ENCODE measurements around the gene ZNF239.
A peak's percentile ranks its signal among the peaks of the same experiment; 100 is the strongest.
"Not testable (repeated sequence)": the region's sequence is repeated elsewhere in the genome, so short reads cannot be mapped to it uniquely, and the experiment has no call there.

Gene ZNF239

GRCh38 chr10:43574001-43574892 is at the start of gene ZNF239:
ZNF239 (minus strand) TSS chr10:43574616; CDS start chr10:43558079, 16,537 bp downstream.
- DNase-seq (ENCODE audit: low read depth, low spot score), result peak; percentile 61

DNA sequence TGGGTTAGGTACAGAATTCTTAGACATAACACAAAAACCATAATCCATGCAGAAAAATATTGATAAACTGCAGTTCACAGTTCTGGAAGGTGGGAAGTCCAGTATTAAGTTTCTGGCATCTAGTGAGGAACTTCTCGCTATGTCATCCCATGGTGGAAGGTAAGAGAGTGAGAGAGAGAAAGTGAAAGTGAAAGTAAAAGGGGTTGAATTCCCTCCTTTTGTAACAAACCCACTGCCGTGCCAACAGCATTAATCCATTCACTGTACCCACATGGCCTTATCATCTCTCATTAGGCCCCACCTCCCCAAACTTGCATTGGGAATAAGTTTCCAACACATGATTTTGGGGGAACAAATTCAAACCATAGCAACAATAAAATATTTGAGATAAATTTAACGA is 48.9 kb upstream of the ZNF239 start:
- DNase-seq (ENCODE audit: low read depth, low spot score), result no peak

DNA sequence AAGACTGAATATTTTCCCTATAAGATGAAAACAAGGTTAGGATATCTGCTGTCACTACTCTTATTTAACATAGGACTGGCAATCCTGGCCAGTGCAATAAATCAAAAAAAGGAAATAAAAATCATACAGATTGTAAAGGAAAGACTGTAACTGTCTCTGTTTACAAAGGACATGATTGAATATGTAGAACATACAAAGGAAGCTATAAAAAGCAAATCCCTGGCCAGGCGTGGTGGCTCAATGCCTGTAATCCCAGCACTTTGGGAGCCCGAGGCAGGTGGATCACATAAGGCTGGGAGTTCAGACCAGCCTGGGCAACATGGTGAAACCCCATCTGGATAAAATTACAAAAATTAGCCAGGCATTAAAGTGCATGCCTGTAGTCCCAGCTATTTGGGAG is 47.6 kb upstream of the ZNF239 start:
- no peak for DNase-seq (ENCODE audit: low read depth, low spot score)

DNA sequence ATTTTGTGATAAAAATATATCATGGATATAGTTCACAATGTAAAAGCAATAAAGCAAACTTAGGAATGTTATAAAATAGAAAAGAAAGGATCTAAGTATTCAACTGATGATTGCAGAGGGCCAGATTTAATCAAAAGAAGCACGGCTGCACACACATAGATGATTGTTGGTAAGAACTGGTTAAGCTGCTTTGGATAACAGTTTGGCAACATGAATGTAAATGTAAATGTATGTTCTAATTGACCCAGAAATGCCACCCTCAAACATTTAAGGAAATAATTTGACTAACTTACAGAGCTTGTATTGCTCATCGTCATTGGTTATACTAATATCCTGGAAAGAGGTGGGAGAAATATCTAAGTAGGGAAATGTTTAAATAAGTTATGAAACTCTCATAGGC is 45.0 kb upstream of the ZNF239 start:
- DNase-seq (ENCODE audit: low read depth, low spot score), result no peak

- DNase-seq (ENCODE audit: low read depth, low spot score), result no peak
Observed at GRCh38 chr10:43616697-43617370, 42.4 kb upstream of the ZNF239 start.

- no peak for DNase-seq (ENCODE audit: low read depth, low spot score)
Observed at GRCh38 chr10:43610636-43611035, 36.2 kb upstream of the ZNF239 start.

DNA sequence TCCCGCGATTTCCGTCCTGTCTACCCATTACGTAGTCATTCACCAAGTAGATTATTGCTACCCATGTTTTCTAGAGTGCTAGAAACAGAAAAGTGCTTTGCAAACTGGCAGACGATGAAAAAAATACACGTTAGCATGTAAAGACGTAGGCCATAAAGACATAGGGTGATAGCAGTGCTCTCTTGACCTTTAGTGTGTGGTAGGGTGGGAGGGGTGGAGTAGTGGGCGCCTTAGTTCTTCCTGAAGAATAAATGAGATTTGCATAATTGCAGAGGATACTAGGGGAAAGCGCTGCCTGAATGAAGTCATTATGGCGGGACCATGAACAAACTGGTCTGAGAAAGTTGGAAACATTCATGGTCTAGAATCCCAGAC is 32.8 kb upstream of the ZNF239 start:
- no peak for DNase-seq (ENCODE audit: low read depth, low spot score)

DNA sequence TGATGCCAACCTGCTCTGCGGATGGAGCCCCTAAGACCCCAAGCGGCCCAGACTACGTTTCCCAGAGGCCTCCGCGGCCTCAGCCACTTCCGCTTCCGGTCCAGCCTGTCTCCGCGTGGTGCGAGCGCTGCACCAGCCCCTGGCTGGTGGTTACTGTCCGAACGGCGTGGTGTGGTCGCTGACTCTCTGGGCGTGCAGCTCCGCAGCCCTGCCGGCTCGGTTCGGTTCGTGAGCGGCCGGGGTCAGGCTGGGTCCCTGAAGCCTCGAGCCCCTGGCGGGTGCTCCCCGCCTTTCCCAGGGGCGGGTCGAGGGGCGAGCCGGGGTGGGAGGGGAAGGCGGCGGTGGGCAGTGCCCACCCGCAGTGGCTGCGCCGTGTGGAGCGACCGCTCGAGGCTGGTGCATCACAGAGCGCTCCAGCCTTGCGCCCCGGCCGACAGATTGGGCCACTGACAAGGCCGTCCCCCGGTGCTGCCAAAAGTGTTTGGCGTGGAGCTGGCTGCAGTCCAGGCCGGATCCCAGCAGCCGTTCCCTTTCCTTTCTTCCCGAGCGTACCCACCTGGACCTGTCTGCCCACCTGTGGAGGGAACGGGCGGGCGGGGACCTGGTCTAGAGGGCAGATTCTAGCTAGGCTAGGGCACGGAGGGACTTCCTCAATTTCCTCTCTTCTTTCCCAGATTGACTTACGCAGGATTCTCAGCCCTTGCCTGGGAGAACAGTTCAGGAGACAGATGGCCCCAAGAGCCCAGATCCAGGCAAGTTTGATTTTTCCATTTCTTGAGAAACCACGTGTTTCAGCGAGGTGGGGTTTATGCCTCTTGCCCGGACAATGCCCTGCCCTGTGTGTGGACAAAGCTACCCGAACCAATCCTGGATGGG is 32.1 kb upstream of the ZNF239 start, which contains the start of gene ZNF485:
Gene ZNF485, plus strand, starts transcription at position 116 of the 876 bp plus-strand sequence. Its CDS starts 613 bp downstream, at position 729.
- DNase-seq (ENCODE audit: low read depth, low spot score), result peak; percentile 35

- no peak for DNase-seq (ENCODE audit: low read depth, low spot score)
Observed at GRCh38 chr10:43605850-43606322, 31.5 kb upstream of the ZNF239 start.

GRCh38 chr10:43601576-43601975 is 27.2 kb upstream of the ZNF239 start:
- not testable (repeated sequence) for DNase-seq (ENCODE audit: low read depth, low spot score)

DNA sequence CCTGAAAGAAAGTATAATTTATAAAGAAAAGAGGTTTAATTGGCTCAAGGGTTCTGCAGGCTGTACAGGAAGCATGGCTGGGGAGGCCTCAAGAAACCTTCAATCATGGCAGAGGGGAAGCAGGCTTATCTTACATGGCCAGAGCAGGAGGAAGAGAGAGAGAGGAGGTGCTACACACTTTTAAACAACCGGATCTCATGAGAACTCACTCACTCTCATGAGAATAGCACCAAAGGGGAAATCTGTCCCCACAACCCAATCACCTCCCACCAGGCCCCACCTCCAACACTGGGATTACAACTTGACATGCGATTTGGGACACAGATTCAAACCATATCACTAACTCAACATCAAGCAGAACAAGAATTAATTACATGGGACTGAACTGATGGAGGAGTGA is 24.9 kb upstream of the ZNF239 start:
- no peak for DNase-seq (ENCODE audit: low read depth, low spot score)

GRCh38 chr10:43598446-43598845 is 24.0 kb upstream of the ZNF239 start:
- DNase-seq (ENCODE audit: low read depth, low spot score), result no peak

GRCh38 chr10:43596546-43596945 is 22.1 kb upstream of the ZNF239 start:
- DNase-seq (ENCODE audit: low read depth, low spot score), result no peak

GRCh38 chr10:43595739-43596298 is 21.4 kb upstream of the ZNF239 start:
- DNase-seq (ENCODE audit: low read depth, low spot score), result peak; percentile 3

GRCh38 chr10:43594944-43595589 is 20.7 kb upstream of the ZNF239 start:
- DNase-seq (ENCODE audit: low read depth, low spot score), result peak; percentile 4

- no peak for DNase-seq (ENCODE audit: low read depth, low spot score)
Observed at GRCh38 chr10:43591303-43591904, 17.0 kb upstream of the ZNF239 start.

DNA sequence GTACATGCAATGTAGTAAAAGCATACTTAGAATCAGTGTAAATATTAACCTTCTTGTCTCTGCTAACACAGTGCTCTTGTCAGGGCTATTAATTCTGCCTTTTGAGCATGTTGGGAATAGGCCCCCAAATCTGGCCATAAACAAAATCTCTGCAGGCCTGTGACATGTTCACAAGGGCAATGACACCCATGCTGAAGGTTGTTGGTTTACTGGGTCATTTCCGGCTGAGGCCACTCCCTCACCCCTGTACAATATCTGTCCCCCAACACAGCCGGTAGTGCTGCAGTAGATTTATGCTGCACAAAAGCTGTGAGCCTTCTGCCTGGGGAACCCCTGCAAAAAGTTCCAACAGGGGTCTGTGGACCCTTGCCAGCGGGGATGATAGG is 12.3 kb upstream of the ZNF239 start:
- not testable (repeated sequence) for DNase-seq (ENCODE audit: low read depth, low spot score)

GRCh38 chr10:43585981-43586729 is 11.7 kb upstream of the ZNF239 start:
- DNase-seq (ENCODE audit: low read depth, low spot score), result no peak

DNA sequence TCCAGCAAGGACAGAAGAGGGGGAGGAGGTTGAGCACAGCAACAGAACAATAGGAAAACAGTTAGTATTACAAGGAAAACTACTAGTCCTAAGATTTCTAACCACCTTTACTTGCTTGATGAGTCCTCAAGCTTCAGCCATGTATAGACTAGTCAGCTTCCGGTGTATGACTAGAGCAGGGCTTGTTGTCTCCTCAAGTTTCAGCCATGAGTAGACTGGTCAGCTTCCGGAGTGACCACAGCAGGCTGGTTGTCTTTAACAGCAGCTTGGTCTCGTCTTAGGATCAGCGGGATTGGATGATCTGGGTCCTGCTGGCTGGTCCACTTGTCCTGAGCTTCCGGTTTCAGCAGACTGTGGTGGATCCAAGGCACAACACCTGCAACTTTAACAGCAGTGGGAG is 10.6 kb upstream of the ZNF239 start:
- DNase-seq (ENCODE audit: low read depth, low spot score), result no peak

- no peak for DNase-seq (ENCODE audit: low read depth, low spot score)
Observed at GRCh38 chr10:43584051-43584450, 9.6 kb upstream of the ZNF239 start.

Data from activated naive CD8-positive, alpha-beta T cell treated with anti-CD3 and anti-CD28 coated beads, Interleukin-2, amount 50 U/mL, for 16 hours (primary cell).